ENCODE data around the gene CASP12. TPM values are rescaled to one million over a fixed set of nuclear protein-coding genes. Genes with fewer than 3 reads are reported as not detected.

CASP12 gene
- total RNA-seq, 1 donor from 2014 or later: not detected

DNA sequence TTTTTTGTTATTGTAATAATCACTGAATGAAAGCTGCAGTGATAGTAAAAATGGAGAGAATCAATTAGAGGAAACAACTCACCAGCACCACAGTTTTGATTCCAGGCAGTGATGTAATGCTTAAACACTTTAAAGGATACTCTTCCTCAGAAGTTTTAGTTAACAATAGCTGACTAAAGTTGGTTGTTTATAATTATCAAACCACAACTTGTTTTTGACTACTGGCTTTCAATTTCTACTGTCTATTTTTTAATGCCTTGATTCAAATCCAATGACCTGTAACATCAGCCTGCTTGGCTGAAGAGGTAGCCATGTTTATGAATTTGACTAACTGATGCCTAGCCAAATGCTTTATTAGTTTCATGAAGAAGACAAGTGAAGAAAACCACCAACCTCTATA lies 18.2 kb upstream of the CASP12 start:
- H3K27ac Mint-ChIP-seq: no peak overlapping the region
- H3K4me1 Mint-ChIP-seq (ENCODE audit: unreplicated experiment): peaks cover 5% of the 10 kb centered on the region
- H3K9me3 Mint-ChIP-seq: no peaks in the 10 kb centered on the region
- no peaks in the 10 kb centered on the region for H3K27me3 Mint-ChIP-seq
- H3K36me3 Mint-ChIP-seq: no peaks in the 10 kb centered on the region
- no peak for DNase-seq (ENCODE audit: extremely low spot score, unreplicated experiment)
- TF ChIP-seq, protein P1, sequence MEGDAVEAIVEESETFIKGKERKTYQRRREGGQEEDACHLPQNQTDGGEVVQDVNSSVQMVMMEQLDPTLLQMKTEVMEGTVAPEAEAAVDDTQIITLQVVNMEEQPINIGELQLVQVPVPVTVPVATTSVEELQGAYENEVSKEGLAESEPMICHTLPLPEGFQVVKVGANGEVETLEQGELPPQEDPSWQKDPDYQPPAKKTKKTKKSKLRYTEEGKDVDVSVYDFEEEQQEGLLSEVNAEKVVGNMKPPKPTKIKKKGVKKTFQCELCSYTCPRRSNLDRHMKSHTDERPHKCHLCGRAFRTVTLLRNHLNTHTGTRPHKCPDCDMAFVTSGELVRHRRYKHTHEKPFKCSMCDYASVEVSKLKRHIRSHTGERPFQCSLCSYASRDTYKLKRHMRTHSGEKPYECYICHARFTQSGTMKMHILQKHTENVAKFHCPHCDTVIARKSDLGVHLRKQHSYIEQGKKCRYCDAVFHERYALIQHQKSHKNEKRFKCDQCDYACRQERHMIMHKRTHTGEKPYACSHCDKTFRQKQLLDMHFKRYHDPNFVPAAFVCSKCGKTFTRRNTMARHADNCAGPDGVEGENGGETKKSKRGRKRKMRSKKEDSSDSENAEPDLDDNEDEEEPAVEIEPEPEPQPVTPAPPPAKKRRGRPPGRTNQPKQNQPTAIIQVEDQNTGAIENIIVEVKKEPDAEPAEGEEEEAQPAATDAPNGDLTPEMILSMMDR (conservative IDR thresholded peaks at IDR 0.05): no peak
- no peak overlapping the region for H3K4me3 Mint-ChIP-seq

DNA sequence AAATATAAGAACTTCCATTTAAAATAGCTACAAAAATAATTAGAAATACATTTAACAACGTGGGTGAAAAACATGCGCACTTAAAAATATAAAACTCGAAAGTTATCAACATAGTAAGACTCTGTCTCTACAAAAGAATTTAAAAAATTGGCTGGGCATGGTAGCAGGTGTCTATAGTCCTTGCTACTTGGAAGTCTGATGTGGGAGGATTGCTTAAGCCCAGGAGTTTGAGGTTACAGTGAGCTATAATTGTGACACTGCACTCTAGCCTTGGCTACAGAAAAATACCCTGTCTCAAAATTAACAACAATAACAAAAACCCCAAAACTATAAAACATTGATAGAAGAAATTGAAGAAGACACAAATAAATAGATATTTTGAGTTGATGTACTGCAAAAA lies 13.8 kb upstream of the CASP12 start:
- TF ChIP-seq, protein P1 (conservative IDR thresholded peaks at IDR 0.05): no peak
- Mint-ChIP-seq H3K9me3 (peaks cover 4% of the 10 kb centered on the region), H3K4me1 (ENCODE audit: unreplicated experiment) (no peaks in the 10 kb centered on the region), H3K27ac (no peak overlapping the region), H3K36me3 (no peaks in the 10 kb centered on the region), H3K27me3 (no peaks in the 10 kb centered on the region), H3K4me3 (no peak overlapping the region)
- no peak for DNase-seq (ENCODE audit: extremely low spot score, unreplicated experiment)

DNA sequence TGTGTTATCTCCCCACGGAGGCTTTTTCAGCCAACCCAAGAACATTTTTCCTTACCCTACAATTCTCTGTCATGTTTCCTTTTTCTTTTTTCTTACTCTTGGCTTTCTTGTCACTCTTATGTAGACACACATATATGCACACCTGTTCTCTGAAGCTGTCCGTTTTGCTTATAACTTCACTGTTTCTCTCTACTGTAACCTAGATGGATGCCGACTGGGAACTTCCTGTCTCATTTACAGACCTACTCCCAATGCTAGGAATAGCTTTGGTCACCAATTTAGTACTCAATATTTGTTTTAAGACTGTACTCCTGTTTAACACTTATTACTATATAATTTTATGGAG lies 9.9 kb upstream of the CASP12 start:
- Mint-ChIP-seq H3K27me3 (no peaks in the 10 kb centered on the region), H3K4me1 (ENCODE audit: unreplicated experiment) (no peaks in the 10 kb centered on the region), H3K9me3 (peaks cover 7% of the 10 kb centered on the region), H3K4me3 (no peak overlapping the region), H3K27ac (no peak overlapping the region), H3K36me3 (no peaks in the 10 kb centered on the region)
- no peak for DNase-seq (ENCODE audit: extremely low spot score, unreplicated experiment)
- TF ChIP-seq, protein P1 (conservative IDR thresholded peaks at IDR 0.05): no peak

DNA sequence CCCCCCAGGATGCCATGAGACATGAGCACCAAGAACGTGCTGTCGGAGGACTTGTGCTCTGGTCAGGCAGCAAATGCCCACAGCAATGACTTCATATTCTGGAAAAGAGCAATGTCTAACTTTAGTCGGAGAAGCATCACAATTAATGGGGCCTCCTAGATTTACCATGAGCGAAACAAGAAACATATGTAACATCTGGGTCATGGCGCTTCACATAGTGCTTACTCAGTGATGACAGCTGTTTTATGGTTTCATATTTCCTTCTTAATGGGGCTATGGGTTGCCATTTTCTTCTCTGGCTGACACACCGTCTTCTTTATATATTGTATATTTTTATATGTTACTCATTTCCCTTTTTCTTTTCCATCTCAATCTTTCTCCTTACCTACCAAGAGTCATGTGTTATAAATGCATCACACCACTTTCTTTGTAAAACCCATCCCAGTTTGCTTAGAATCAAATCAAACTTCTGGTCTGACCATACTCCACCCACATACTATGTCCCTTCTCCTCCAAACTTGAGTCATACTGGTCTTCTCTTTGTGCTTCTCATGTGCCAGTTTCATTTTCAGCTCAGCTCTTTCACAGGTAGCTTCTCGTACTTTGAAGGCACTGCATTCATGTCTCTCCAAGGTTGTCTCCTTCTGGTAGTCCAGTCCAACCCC lies 9.4 kb upstream of the CASP12 start:
- TF ChIP-seq, protein P1 (conservative IDR thresholded peaks at IDR 0.05): no peak
- no peak for DNase-seq (ENCODE audit: extremely low spot score, unreplicated experiment)
- no peaks in the 10 kb centered on the region for H3K4me1 Mint-ChIP-seq (ENCODE audit: unreplicated experiment)
- no peaks in the 10 kb centered on the region for H3K27me3 Mint-ChIP-seq
- no peaks in the 10 kb centered on the region for H3K36me3 Mint-ChIP-seq
- no peak overlapping the region for H3K27ac Mint-ChIP-seq
- no peak overlapping the region for H3K4me3 Mint-ChIP-seq
- H3K9me3 Mint-ChIP-seq: peaks cover 7% of the 10 kb centered on the region

DNA sequence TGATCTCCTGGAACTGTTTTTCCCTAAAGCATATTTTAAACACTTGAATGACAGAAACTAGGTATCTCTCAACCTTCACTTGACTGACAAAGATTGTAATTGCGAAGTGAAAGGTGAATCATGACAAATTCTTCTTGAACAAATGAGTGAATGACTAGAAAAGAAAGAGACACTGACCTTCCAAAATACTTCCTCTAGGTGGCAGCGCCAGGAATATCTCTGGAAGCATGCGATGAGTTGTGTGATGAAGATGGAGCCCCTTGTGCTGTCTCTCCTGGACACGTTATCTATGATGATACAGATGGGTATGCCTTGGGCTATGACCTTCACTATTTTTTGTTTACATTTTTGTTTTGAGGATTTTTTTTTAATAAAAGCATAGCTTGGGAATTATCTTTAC lies 7.0 kb upstream of the CASP12 start:
- TF ChIP-seq, protein P1 (conservative IDR thresholded peaks at IDR 0.05): no peak
- Mint-ChIP-seq H3K4me1 (ENCODE audit: unreplicated experiment) (no peaks in the 10 kb centered on the region), H3K9me3 (peaks cover 7% of the 10 kb centered on the region), H3K27me3 (no peaks in the 10 kb centered on the region), H3K36me3 (no peaks in the 10 kb centered on the region), H3K27ac (no peak overlapping the region), H3K4me3 (no peak overlapping the region)
- DNase-seq (ENCODE audit: extremely low spot score, unreplicated experiment): no peak

DNA sequence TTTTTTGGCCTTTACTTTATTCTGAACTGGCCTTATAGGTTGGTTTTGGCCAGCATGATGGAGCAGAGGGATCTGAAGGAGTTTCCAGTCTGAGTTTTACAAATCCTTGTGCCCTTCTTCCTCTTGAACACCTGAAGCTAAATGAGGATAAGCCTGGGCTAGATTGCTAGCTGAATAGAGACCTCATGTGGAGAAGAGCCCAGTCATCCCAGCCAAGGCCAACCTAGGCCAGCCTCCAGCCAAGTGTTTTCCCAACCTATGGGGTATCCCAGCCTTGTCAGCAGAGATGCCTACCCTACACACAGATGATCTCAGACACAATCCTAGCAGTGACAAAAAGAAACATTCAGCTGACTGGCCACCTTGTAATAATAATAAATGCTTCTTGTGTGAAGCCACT lies 966 bp upstream of the CASP12 start:
- H3K27ac Mint-ChIP-seq: no peak overlapping the region
- no peaks in the 10 kb centered on the region for H3K27me3 Mint-ChIP-seq
- H3K4me1 Mint-ChIP-seq (ENCODE audit: unreplicated experiment): peaks cover 12% of the 10 kb centered on the region
- no peaks in the 10 kb centered on the region for H3K36me3 Mint-ChIP-seq
- TF ChIP-seq, protein P1 (conservative IDR thresholded peaks at IDR 0.05): no peak
- H3K4me3 Mint-ChIP-seq: no peak overlapping the region
- no peaks in the 10 kb centered on the region for H3K9me3 Mint-ChIP-seq
- DNase-seq (ENCODE audit: extremely low spot score, unreplicated experiment): no peak
